ENCODE results near the gene INPP4B. TPM values are rescaled to one million over a fixed set of nuclear protein-coding genes. Genes with fewer than 3 reads are reported as not detected.
A peak's percentile ranks its signal among the peaks of the same experiment; 100 is the strongest.

Gene INPP4B
- total RNA-seq, 1 experiment from 2014 or later, result 0.07 TPM

DNA sequence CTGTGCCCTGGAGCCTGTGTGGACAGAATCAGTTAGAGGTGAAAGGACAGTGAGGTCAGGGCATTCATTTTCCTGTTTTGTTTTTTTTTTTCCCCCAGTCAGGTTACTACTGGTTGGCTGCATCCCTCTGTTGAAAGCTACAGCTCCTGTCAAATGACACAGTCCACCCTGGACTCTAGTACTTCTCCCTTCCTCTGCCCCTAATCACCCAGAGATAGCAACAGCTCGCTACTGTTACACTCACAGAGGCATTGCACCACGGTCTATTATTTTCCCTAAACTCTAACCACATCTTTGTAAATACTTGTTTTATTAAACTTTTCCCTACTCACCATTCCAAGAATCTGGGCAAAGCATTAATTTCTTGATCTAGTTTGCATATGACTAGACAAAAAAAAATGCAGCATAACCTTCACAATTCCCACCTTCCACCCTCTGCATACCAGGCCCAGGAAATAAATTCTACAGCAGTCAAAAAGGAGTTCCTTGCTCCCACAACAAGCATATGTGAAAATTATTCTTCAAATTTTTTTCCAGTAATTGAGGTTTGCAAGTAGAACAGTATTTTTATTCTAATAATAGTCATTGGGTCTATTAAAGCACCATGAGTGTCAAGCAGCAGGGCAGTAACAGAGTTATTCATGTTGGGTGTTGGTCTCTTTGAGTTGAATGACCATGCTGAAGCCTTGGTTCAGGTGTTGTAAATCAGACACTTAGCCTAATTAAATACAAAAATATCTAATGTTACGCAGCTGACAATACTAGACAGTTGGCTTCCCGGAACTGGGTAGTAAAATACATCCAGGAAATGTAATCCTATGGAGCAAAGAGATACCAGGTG lies 329.2 kb downstream of the INPP4B start:
- no peaks in the 10 kb centered on the region for H3K79me2 ChIP-seq (ENCODE audit: insufficient read depth, low read length)
- H4K91ac ChIP-seq (ENCODE audit: insufficient read length, low read depth, low read length), result no peak overlapping the region
- no peak overlapping the region for H2BK15ac ChIP-seq (ENCODE audit: low read depth, low read length)
- no peaks in the 10 kb centered on the region for H3K27me3 ChIP-seq (ENCODE audit: insufficient read depth, low read length)
- no peaks in the 10 kb centered on the region for H3K27me3 Mint-ChIP-seq (ENCODE audit: low read depth)
- H4K8ac ChIP-seq (replicated peaks; ENCODE audit: insufficient read length, low read depth, low read length), result no peak overlapping the region
- H2BK20ac ChIP-seq (ENCODE audit: low read depth, low read length, poor library complexity, severe bottlenecking), result no peak overlapping the region
- no peaks in the 10 kb centered on the region for H4K20me1 ChIP-seq (ENCODE audit: control insufficient read depth, insufficient read depth, insufficient read length)
- H3K56ac ChIP-seq (ENCODE audit: insufficient read length, low read depth, low read length), result no peak overlapping the region
- H3K27ac Mint-ChIP-seq, result peak overlapping the region in 1 of 3 experiments; percentile 54; a peak in 1 of 7 replicates
- H3K4me2 ChIP-seq (ENCODE audit: insufficient read depth, insufficient read length, low read length), result no peak overlapping the region
- TF ChIP-seq, protein P1, sequence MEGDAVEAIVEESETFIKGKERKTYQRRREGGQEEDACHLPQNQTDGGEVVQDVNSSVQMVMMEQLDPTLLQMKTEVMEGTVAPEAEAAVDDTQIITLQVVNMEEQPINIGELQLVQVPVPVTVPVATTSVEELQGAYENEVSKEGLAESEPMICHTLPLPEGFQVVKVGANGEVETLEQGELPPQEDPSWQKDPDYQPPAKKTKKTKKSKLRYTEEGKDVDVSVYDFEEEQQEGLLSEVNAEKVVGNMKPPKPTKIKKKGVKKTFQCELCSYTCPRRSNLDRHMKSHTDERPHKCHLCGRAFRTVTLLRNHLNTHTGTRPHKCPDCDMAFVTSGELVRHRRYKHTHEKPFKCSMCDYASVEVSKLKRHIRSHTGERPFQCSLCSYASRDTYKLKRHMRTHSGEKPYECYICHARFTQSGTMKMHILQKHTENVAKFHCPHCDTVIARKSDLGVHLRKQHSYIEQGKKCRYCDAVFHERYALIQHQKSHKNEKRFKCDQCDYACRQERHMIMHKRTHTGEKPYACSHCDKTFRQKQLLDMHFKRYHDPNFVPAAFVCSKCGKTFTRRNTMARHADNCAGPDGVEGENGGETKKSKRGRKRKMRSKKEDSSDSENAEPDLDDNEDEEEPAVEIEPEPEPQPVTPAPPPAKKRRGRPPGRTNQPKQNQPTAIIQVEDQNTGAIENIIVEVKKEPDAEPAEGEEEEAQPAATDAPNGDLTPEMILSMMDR (conservative IDR thresholded peaks at IDR 0.05), result no peak
- H3K4ac ChIP-seq (ENCODE audit: low read depth, low read length), result no peak overlapping the region
- H3K9ac ChIP-seq (ENCODE audit: extremely low read depth, insufficient read length, low read length), result no peak overlapping the region
- H4K5ac ChIP-seq (ENCODE audit: insufficient read length, low read depth, low read length), result no peak overlapping the region
- H2BK12ac ChIP-seq (ENCODE audit: insufficient read length, low read depth, low read length), result no peak overlapping the region
- no peaks in the 10 kb centered on the region for H3K36me3 Mint-ChIP-seq (ENCODE audit: insufficient read depth in 1 of 3, low read depth in 3 of 3)
- no peaks in the 10 kb centered on the region for H3K9me3 Mint-ChIP-seq
- H3K18ac ChIP-seq (ENCODE audit: insufficient read length, low read depth, low read length), result no peak overlapping the region
- H3K23me2 ChIP-seq (ENCODE audit: insufficient read length, low read depth, low read length, poor library complexity, severe bottlenecking), result no peaks in the 10 kb centered on the region
- no peak overlapping the region for H2BK120ac ChIP-seq (ENCODE audit: low read depth, low read length, poor library complexity, severe bottlenecking)
- H3K4me1 ChIP-seq (ENCODE audit: insufficient read depth, low read length), result no peaks in the 10 kb centered on the region
- no peak overlapping the region for H3K23ac ChIP-seq (ENCODE audit: insufficient read length, low read depth, low read length)
- no peak overlapping the region for H2BK5ac ChIP-seq (ENCODE audit: insufficient read length, low read length)
- no peaks in the 10 kb centered on the region for H3K4me1 Mint-ChIP-seq
- no peak overlapping the region for H3K27ac ChIP-seq (ENCODE audit: insufficient read length, low read depth, low read length)
- no peak overlapping the region for H3T11ph ChIP-seq (ENCODE audit: low read length)
- no peaks in the 10 kb centered on the region for H3K79me1 ChIP-seq (ENCODE audit: insufficient read depth, low read depth, low read length, poor library complexity, severe bottlenecking)
- 100% methylated on average over 1 of the region's 4 CpGs for WGBS (ENCODE audit: extremely low coverage, insufficient read length, low lambda C conversion rate)
- no peak overlapping the region for H2AK5ac ChIP-seq (ENCODE audit: insufficient read length, low read length)
- no peak overlapping the region for H3K4me3 Mint-ChIP-seq
- no peak overlapping the region for H3K14ac ChIP-seq (ENCODE audit: insufficient read depth, low read length)
- DNase-seq, result no peak
- no peak overlapping the region for H2AFZ ChIP-seq (ENCODE audit: low read length)
- no peaks in the 10 kb centered on the region for H3K9me3 ChIP-seq (ENCODE audit: control insufficient read depth, low read depth, low read length)

All from H9 (cell line).